ENCODE data around the gene UBA52.
"Not testable (repeated sequence)": the region's sequence is repeated elsewhere in the genome, so short reads cannot be mapped to it uniquely, and the experiment has no call there.

The UBA52 gene

DNA sequence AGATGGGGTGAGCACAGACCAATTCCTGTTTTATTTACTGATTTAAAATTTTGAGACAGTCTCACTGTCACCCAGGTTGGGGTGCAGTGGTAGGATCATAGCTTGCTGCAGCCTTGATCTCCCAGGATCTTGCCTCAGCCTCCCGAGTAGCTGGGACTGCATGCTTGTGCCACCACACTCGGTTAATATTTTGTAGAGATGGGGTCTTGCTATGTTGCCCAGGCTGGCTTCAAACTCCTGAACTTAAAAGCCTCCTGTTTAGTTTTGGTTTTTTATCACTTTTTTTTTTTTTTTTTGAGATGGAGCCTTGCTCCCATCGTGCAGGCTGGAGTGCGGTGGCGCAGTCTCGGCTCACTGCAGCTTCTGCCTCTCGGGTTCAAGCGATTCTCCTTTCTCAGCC, 4.7 kb downstream of the UBA52 start:
- Mint-ChIP-seq H3K9me3 (no peaks in the 10 kb centered on the region), H3K27ac (no peak overlapping the region), H3K27me3 (no peaks in the 10 kb centered on the region), H3K4me1 (ENCODE audit: low read depth) (peaks cover 36% of the 10 kb centered on the region), H3K36me3 (ENCODE audit: low read depth) (peaks cover 64% of the 10 kb centered on the region), H3K4me3 (no peak overlapping the region)

DNA sequence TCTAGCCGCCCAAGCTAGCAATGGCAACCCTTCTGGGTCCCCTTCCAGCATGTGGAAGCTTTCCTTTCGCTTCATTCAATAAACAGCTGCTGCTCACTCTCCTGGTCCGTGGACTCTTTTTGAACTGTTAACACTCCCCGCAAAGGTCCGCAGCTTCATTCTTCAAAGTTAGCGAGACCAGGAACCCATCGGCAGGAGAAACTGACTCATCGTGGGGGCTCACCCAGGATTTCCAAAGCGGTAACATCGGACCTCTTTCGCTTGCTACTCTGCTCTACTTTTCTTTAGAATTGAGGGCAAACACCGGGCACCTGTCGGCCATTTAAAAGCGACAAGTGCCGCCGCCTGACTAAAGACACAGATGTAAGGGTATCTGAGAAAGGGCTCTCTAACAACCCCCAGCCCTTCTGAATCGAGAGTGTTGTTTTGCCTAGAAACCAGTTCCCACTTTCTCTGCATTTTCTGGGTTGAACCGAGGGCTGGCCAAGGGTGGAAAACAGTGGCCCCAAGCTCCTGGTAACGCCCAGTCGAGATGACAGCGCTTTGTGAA, 5.8 kb downstream of the UBA52 start:
- Mint-ChIP-seq H3K9me3 (no peaks in the 10 kb centered on the region), H3K36me3 (ENCODE audit: low read depth) (peaks cover 54% of the 10 kb centered on the region), H3K4me3 (no peak overlapping the region), H3K4me1 (ENCODE audit: low read depth) (peaks cover 33% of the 10 kb centered on the region), H3K27me3 (no peaks in the 10 kb centered on the region), H3K27ac (no peak overlapping the region)

DNA sequence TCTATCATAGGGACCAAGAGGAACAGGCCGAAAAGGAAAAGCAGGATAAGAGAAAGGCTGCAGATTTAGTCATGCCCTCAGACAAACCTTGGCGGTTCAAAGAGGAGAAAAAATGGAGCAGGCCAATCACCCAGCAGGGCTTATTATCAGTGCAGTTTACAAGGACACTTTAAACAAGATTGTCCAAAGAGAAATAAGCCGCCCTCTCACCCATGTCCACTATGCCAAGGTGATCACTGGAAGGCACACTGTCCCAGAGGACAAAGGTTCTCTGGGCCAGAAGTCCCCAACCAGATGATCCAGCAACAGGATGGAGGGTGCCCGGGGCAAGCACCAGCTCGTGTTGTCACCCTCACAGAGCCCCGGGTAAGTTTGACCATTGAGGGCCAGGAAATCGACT, 8.7 kb downstream of the UBA52 start:
- Mint-ChIP-seq H3K4me3 (no peak overlapping the region), H3K4me1 (ENCODE audit: low read depth) (peaks cover 10% of the 10 kb centered on the region), H3K9me3 (no peaks in the 10 kb centered on the region), H3K36me3 (ENCODE audit: low read depth) (peaks cover 28% of the 10 kb centered on the region), H3K27ac (no peak overlapping the region), H3K27me3 (no peaks in the 10 kb centered on the region)

GRCh38 chr19:18586306-18586705, 14.6 kb downstream of the UBA52 start:
- Mint-ChIP-seq H3K9me3 (no peaks in the 10 kb centered on the region), H3K4me3 (no peak overlapping the region), H3K27ac (no peak overlapping the region), H3K36me3 (ENCODE audit: low read depth) (peaks cover 14% of the 10 kb centered on the region), H3K4me1 (ENCODE audit: low read depth) (peaks cover 38% of the 10 kb centered on the region), H3K27me3 (no peaks in the 10 kb centered on the region)

DNA sequence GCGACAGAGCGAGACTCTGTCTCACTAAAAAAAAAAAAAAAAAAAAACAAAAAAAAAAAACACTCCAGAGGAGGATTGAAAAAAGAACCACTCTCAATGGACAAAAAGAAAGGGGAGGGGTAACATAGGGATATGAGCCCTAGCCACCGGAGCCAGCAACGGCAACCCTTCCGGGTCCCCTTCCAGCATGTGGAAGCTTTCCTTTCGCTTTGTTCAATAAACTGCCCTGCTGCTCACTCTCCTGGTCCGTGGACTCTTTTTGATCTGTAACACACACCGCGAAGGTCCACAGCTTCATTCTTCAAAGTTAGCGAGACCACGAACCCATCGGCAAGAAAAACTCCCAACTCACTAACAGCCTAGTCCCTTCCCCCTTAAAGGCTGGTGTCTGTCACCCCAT, 15.9 kb downstream of the UBA52 start:
- peaks cover 21% of the 10 kb centered on the region for H3K36me3 Mint-ChIP-seq (ENCODE audit: low read depth)
- no peaks in the 10 kb centered on the region for H3K9me3 Mint-ChIP-seq
- H3K4me1 Mint-ChIP-seq (ENCODE audit: low read depth) = peaks cover 38% of the 10 kb centered on the region
- H3K27ac Mint-ChIP-seq = no peak overlapping the region
- no peaks in the 10 kb centered on the region for H3K27me3 Mint-ChIP-seq
- H3K4me3 Mint-ChIP-seq = peak overlapping the region; percentile 93

GRCh38 chr19:18587962-18588610, 16.4 kb downstream of the UBA52 start:
- Mint-ChIP-seq H3K4me3 (peak overlapping the region; percentile 93), H3K27ac (peak overlapping the region; percentile 90), H3K4me1 (ENCODE audit: low read depth) (peaks cover 38% of the 10 kb centered on the region), H3K27me3 (no peaks in the 10 kb centered on the region), H3K9me3 (no peaks in the 10 kb centered on the region), H3K36me3 (ENCODE audit: low read depth) (peaks cover 21% of the 10 kb centered on the region)

DNA sequence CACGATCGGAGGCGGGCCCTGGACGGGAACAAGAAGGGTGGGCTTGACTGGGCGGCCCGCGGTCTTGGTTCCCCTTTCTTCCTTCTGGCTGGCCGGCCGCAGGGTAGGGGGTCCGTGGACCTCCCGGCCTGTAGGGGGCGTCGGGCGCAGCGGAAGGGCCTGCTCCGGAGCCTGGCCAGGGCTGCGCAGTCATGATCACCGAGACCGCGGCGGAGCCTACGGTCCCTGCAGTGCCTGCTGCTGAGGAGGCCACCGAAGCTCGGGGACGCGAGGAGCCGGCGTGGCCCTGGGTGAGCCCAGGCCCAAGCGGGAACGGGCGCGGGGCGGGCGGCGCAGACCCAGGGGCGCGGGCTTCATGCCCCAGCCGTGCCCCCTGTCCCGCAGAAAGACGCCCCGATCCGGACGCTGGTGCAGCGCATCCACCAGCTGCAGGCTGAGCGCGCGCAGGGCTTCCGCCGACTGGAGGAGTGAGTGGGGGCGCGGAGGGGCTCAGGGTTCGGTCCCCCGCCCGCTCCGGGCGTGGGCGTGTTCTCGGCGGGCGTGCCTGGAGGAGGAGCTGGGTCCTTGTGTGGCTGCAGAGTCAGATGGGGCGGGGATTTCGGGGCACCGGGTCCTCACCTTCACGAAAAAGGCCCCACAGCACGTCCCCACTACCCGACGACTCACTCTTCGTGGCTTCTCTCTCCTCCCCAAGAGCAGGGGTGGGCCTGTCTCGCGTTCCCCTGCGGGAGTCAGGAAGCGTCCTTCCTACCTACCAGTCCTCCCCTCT, 17.1 kb downstream of the UBA52 start, which contains the start of gene REX1BD:
Gene REX1BD (plus strand): TSS at position 188 of the 769 bp plus-strand sequence. CDS start 4 bp downstream, at position 192.
- Mint-ChIP-seq H3K4me1 (ENCODE audit: low read depth) (peaks cover 42% of the 10 kb centered on the region), H3K9me3 (no peaks in the 10 kb centered on the region), H3K4me3 (peak within 1 kb of the TSS; percentile 93), H3K36me3 (ENCODE audit: low read depth) (peaks cover 21% of the 10 kb centered on the region), H3K27ac (peak within 1 kb of the TSS; percentile 96), H3K27me3 (no peaks in the 10 kb centered on the region)

- H3K36me3 Mint-ChIP-seq (ENCODE audit: low read depth) = peaks cover 21% of the 10 kb centered on the region
- peak overlapping the region; percentile 96 for H3K27ac Mint-ChIP-seq
- no peaks in the 10 kb centered on the region for H3K9me3 Mint-ChIP-seq
- peak overlapping the region; percentile 93 for H3K4me3 Mint-ChIP-seq
- H3K4me1 Mint-ChIP-seq (ENCODE audit: low read depth) = peaks cover 44% of the 10 kb centered on the region
- no peaks in the 10 kb centered on the region for H3K27me3 Mint-ChIP-seq
These were observed 18.0 kb downstream of the UBA52 start for GRCh38 chr19:18589380-18590272.

- H3K9me3 Mint-ChIP-seq = no peaks in the 10 kb centered on the region
- H3K27me3 Mint-ChIP-seq = no peaks in the 10 kb centered on the region
- peak overlapping the region; percentile 67 for H3K27ac Mint-ChIP-seq
- H3K4me1 Mint-ChIP-seq (ENCODE audit: low read depth) = peaks cover 48% of the 10 kb centered on the region
- peaks cover 21% of the 10 kb centered on the region for H3K36me3 Mint-ChIP-seq (ENCODE audit: low read depth)
- H3K4me3 Mint-ChIP-seq = peak overlapping the region; percentile 93
These were observed 18.9 kb downstream of the UBA52 start for GRCh38 chr19:18590273-18591272.

DNA sequence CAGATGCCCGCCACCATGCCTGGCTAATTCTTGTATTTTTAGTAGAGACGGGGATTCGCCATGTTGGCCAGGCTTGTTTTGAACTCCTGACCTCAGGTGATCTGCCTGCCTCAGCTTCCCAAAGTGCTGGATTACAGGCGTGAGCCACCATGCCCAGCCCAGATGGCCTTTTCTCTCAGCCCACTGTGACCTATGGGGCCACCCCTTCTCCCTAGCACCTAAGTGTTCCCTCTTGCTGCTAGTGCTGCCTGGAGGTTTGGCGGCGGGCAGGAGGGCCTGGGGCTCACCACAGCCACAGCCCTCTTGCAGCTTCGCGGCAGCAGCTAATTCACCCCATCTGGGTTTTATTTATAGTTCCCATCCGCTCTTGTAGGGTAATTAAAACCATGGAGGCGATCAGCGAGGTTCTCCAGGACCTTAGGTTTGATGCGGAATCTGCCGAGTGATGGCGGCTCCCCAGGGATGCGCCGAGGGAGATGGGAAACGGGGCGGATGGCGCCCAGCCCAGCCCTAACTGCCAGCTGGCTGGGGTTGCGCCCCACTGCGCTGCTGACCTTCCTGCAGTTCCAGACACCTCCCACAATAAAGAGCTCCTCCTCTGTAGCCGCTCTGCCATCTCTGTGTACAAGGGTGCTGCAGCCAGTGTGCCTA, 20.2 kb downstream of the UBA52 start:
- Mint-ChIP-seq H3K27me3 (no peaks in the 10 kb centered on the region), H3K4me1 (ENCODE audit: low read depth) (peaks cover 43% of the 10 kb centered on the region), H3K27ac (peak overlapping the region; percentile 45), H3K4me3 (no peak overlapping the region), H3K36me3 (ENCODE audit: low read depth) (peaks cover 21% of the 10 kb centered on the region), H3K9me3 (no peaks in the 10 kb centered on the region)

GRCh38 chr19:18592732-18593131, 21.1 kb downstream of the UBA52 start:
- not testable (repeated sequence) for H3K27me3 Mint-ChIP-seq, H3K27ac Mint-ChIP-seq, H3K4me3 Mint-ChIP-seq, H3K9me3 Mint-ChIP-seq
- peaks cover 21% of the 10 kb centered on the region for H3K36me3 Mint-ChIP-seq (ENCODE audit: low read depth)
- peaks cover 39% of the 10 kb centered on the region for H3K4me1 Mint-ChIP-seq (ENCODE audit: low read depth)

GRCh38 chr19:18593367-18594095, 21.9 kb downstream of the UBA52 start:
- H3K4me1 Mint-ChIP-seq (ENCODE audit: low read depth) = peaks cover 32% of the 10 kb centered on the region
- H3K27me3 Mint-ChIP-seq = no peaks in the 10 kb centered on the region
- H3K27ac Mint-ChIP-seq = peak overlapping the region; percentile 38
- H3K4me3 Mint-ChIP-seq = peak overlapping the region; percentile 49
- no peaks in the 10 kb centered on the region for H3K9me3 Mint-ChIP-seq
- peaks cover 21% of the 10 kb centered on the region for H3K36me3 Mint-ChIP-seq (ENCODE audit: low read depth)
